Activated T-helper 1 cell treated with anti-CD3 and anti-CD28 coated beads, Interleukin-2, amount 50 U/mL, for 16 hours (primary cell): ENCODE measurements around the gene PSMG2.
"Not testable (repeated sequence)": the region's sequence is repeated elsewhere in the genome, so short reads cannot be mapped to it uniquely, and the experiment has no call there.

Experiments used
- DNase-seq, 2 donors: peaks; one replicate each; pipeline ENCODE4 v3.0.0-alpha.2; 2020; ENCODE audit warnings: low read depth in 1 of 2, low spot score in 1 of 2

The PSMG2 gene

DNA sequence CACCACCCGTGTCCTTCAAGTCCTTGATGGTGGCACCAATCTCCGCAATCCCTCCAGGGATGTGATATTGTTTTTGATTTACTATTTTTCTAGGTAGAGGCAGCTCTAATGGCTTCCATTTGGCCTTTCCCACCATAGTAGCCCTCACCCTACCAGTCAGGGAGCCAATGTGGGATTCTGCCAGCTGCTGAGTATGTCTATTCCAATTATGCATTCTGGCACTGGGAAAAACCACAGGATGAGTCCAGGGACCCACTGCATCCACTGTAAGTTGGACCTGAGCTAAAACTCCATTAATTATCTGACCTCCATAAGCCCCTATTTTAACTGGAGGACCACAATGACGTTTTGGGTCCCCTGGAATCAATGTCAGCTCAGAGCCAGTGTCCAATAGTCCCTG, 55.7 kb downstream of the PSMG2 start:
- not testable (repeated sequence) for DNase-seq

DNA sequence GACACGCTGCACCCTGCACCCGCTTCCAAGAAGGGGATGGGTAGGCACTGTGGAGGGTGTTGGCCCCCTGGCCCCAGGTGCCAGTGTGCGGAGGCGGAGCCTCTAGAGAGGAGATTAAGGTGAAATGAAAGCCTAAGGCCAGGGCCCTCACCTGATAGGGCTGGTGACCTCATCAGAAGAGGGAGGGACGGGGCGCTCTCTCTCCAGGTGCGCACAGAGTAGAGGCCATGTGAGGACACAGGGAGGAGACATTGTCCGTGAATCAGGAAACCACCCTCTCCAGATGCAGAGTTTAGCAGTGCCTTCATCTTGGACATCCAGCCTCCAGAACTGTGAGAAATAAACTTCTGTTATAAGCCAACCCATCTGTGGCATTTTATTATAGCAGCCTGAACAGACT, 62.3 kb downstream of the PSMG2 start:
- no peak for DNase-seq

DNA sequence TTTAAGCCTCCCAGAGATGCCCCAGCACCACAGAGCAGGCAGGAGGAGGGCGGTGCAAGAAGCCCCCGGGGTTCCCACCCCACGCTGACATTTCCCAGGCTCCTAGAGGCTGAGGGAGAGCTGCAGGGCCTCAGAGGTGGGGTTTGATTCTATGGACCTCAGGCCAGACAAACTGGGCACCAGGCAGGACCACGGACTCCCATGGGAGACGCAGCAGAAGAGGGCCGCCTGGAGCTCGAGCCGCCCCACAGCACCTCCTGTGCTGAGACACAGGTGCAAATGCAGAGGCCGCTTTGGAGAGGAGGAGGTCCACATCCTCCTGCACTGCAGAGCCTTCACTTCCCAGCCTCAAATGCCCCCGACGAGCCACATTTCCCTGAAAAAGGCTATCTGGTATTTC, 62.7 kb downstream of the PSMG2 start:
- DNase-seq, result no peak

DNA sequence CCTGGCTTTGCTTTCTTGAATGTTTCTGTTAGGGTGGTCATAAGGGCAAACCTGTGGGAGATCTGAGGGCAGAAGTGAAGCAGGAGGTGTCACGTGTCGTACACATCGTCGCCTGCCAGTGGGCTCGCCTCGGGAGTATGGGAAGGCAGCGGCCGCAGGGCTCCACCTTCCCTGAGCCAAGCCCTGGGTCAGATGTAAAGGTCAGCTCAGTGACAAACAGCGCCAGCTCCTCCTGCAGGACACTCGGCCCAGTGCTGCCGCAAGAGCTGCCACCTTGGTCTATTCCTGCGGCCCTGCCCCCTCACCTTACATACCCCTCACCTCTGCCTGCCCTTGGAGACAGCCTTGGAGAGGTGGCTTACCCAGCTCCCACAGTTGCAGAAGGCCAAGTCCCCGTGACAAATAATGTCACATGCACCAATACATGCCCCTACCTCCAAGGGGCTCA, 64.2 kb downstream of the PSMG2 start:
- no peak for DNase-seq

DNA sequence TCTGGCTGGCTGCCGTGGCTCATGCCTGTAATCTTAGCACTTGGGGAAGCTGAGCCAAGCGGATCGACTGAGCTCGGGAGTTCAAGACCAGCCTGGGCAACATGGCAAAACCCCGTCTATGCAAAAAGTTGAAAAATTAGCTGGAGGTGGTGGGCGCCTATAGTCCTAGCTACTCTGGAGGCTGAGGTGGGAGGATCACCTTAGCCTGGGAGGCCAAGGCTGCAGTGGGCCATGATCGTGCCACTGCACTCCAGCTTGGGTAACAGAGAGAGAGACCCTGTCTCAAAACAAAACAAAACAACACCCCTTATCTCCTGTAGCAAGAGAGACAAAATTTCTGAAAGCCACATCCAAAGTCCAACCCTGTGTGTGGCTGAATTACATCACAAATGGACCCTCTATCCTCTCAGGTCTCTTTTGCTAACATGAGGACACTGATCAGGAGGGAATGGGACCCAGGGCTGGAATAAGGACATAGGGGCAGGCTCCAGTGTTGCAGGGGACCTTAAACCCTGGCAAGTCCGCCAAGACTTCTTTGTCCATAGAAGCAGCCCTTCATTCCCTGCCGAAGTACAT, 64.8 kb downstream of the PSMG2 start:
- DNase-seq, result no peak

DNA sequence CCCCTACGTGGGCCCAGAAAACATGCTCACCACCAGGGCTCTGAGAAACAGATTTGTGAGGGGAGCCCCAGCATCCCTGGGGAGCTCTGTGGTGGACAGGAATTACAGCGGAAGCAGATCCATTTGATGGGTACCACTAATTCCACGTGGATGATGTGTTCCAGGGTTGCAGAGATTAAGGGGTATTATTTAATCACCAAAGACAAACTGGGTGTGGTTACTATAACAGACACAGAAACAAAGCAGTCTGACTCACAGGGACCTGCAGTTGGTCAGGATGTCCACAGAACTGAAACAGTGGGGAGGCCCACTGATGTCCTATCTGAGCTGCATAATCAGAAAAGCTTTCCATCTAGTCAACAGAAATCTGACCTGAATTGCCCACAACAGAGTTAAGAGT, 65.8 kb downstream of the PSMG2 start:
- DNase-seq, result no peak

DNA sequence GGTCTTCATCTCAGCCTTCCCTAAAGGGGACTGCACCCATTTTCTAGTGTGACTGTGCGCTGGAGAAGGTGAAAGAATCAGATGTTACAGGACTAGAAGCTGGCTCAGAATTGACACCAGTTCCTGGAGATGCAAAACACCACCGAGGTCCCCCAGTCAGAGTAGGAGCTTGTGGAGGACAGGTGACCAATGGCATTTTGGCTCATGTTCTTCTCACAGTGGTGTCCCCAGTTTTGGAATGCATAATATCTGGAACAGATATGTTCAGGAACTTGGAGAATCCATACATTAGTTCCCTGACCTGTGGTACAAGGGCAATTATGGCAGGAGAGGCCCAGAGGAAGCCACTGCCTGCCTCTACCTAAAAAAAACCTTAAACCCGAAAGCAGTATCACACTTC, 66.3 kb downstream of the PSMG2 start:
- DNase-seq, result no peak

DNA sequence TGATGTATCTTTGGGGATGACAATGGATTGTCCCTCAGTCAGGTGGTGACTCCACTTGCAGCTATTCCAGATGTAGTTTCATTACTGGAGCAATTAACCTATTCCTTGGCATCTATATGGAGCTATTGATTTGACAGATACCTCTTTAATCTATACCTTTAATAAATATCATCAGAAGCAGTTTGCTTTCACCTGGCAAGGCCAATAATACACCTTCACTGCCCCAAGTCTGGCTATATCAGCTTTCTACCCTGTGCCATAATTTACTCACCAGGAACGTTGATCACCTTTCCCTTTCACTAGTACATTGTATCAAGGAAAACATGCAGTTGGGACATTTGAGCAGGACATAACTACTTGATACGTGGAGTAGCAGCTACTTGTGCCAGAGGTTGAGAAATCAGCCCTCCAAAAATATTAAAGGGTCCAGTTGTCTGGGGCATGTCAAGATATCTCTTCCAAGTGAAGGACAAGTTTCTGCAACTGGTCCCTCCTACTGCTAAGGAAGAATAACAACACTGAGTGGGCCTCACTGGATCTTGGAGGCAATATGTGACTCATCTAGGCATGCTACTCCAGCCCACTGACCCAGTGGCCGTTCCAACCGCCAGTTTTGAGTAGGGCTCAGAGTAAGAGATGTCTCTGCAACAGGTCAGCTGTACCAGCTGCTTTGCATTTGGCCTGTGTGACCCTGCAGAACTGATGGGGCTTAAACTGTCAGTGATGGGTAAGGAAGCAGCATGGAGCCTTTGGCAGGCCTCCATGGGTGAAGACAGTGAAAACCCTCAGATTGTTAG, 67.0 kb downstream of the PSMG2 start:
- no peak for DNase-seq

DNA sequence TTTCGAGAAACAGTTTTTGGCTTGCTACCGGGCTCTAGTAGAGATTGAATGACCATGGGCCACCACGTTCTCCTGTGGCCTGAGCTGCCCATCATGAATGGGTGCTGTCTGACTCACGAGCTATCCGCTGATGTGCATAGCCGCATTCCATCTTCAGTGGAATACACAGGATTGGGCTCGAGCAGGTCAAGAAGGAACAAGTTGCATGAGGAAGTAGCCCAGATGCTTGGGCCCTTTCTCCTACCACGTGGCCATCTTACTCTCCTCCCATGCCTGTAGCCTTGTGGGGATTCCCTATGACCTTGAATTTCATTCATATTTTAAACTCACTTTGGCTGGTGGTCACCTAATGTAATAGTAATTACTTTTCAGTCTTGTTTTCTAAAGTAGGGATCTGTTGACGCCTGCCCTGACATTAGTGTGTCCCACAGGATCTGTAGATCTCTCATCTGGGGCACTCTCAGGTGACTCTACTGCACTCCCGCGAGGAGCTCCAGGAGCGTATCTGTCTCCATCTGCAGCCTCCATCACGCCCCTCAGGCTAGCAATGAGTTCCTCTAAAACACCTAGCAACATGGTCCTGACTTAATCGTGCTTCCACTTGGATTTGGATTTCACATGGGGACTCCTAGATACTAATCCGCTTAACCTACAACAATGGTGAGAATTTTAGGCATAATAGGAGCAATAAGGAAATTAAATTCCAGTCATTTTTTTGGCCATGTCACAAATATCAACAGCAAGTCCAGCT, 67.8 kb downstream of the PSMG2 start:
- DNase-seq, result no peak

DNA sequence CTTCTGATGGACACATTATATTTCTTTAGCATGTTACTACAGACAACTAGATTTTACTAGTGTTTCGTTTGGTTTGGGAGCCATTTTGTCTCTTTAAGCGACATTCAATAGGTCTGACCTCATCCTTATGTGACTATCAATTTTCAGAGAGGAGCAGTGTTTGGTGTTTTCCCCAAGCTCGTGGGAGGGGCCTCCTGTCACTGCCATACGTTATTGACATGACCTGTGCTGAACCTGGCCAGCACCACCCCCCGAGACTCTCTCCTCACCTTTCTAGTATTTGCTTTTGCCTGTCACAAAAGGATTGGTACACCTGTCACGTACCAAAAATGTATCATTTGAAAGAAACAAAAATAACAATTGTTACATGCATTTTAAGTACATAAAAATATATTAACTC, 69.3 kb downstream of the PSMG2 start:
- DNase-seq, result no peak

DNA sequence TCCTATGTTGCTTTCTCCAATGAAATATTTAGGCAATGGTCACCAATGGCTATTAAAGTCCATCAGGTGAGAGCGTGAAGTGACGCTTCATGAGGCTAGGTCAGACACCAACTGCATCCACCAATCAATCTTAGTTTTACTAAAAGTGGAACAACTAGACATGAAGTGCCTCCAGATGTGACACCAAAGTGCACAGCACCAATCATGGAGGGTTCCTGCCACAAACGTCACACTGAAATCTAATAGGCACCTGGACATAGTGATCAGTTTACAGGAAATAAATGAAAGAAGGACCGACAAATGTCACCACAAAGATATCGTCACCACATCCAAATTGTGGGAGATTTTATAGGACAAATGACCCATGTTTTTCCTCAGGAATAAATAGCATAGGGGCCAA, 70.5 kb downstream of the PSMG2 start:
- DNase-seq, result no peak

DNA sequence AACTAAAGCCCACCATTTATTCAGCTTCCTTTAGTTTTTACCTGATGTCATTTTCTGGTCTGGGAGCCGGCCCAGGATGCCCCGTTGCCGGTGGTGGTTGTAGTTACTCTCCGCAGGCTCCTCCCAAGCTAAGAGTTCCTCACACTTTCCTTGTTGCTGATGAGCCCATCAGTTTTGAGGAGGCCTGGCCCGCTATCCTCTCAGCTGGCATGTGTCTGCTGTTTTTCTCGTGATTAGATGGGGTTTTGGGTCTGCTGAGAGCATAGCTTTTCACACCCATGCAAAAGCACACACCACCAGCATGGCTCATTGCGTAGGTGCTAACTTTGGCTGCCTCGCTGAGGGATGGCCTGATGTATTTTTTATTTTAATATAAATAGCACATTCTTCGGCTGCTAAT, 72.1 kb downstream of the PSMG2 start:
- no peak for DNase-seq
